CD4-positive, alpha-beta T cell (primary cell): ENCODE measurements around the gene ITGA11. TPM values are rescaled to one million over a fixed set of nuclear protein-coding genes. Genes with fewer than 3 reads are reported as not detected.

Source experiments
- ATAC-seq: fragments of 200-7000 bp; cut with Tn5 transposase; one replicate; pipeline ENCODE4 v1.10.0; 2022; ENCODE audit warnings: mild to moderate bottlenecking; ENCODE audit not compliant: poor library complexity
- CTCF ChIA-PET: fragments of 350-600 bp; sonication (Branson Sonifier 250); formaldehyde crosslinking; loops from one replicate; lab custom pipeline; 2021; ENCODE audit warnings: antibody characterized with exemption, inconsistent platforms; lab: Charles Lee
- POLR2A ChIA-PET: fragments of 350-600 bp; sonication (Branson Sonifier 250); formaldehyde crosslinking; loops from one replicate; lab custom pipeline; 2021; ENCODE audit warnings: antibody characterized with exemption, inconsistent platforms; lab: Charles Lee
- DNase-seq, 14 experiments: peaks; one replicate each; pipeline ENCODE4 v3.0.0-alpha.2; 2013 to 2020; ENCODE audit warnings: mixed read lengths in 2 of 14
- H3K27ac ChIP-seq, 2 donors: one replicate each; pipeline versions ENCODE4 v1.5.1 to v1.7.0; 2013; ENCODE audit warnings: low read length in 2 of 2, low read depth in 1 of 2, mild to moderate bottlenecking in 1 of 2
- H3K27me3 ChIP-seq, 2 experiments: 1 replicate in 1 of 2; 2 replicates in 1 of 2; pipeline versions ENCODE4 v1.6.1 to v1.7.0; 2013; ENCODE audit warnings: low read length in 2 of 2, control low read depth in 1 of 2, mild to moderate bottlenecking in 1 of 2, moderate library complexity in 1 of 2; ENCODE audit not compliant: insufficient read depth in 2 of 2, control insufficient read depth in 1 of 2
- H3K36me3 ChIP-seq: one replicate; pipeline ENCODE4 v1.6.1; 2013; ENCODE audit warnings: low read length, control low read depth; ENCODE audit not compliant: insufficient read depth
- H3K4me1 ChIP-seq: one replicate; pipeline ENCODE4 v1.6.1; 2013; ENCODE audit warnings: low read length, control low read depth; ENCODE audit not compliant: insufficient read depth
- H3K4me3 ChIP-seq: one replicate; pipeline ENCODE4 v1.5.1; 2013; ENCODE audit warnings: mild to moderate bottlenecking, low read length, moderate library complexity
- H3K9me3 ChIP-seq, 2 experiments: 1 replicate in 1 of 2; 2 replicates in 1 of 2; pipeline versions ENCODE4 v1.6.1 to v1.7.0; 2013; ENCODE audit warnings: low read length in 2 of 2, mild to moderate bottlenecking in 2 of 2, control low read depth in 1 of 2, moderate library complexity in 1 of 2; ENCODE audit not compliant: control insufficient read depth in 1 of 2, insufficient read depth in 1 of 2
- H3K27ac Mint-ChIP-seq: one replicate; pipeline ENCODE4 v1.8.0; 2020; ENCODE audit warnings: mixed read lengths
- H3K27me3 Mint-ChIP-seq: one replicate; pipeline ENCODE4 v1.8.0; 2021; ENCODE audit warnings: mixed read lengths
- H3K36me3 Mint-ChIP-seq: one replicate; pipeline ENCODE4 v1.8.0; 2021; ENCODE audit warnings: low read depth, mixed read lengths
- H3K4me1 Mint-ChIP-seq: one replicate; pipeline ENCODE4 v1.8.0; 2021; ENCODE audit warnings: low read depth, mixed read lengths
- H3K4me3 Mint-ChIP-seq: one replicate; pipeline ENCODE4 v1.8.0; 2020; ENCODE audit warnings: mild to moderate bottlenecking, mixed read lengths
- H3K9me3 Mint-ChIP-seq: one replicate; pipeline ENCODE4 v1.8.0; 2020; ENCODE audit warnings: mixed read lengths
- intact Hi-C, 2 experiments: fragments of 100-400 bp; cut with DNase I in 1 of 2; cut with micrococcal nuclease in 1 of 2; formaldehyde crosslinking; loops; one replicate each; pipeline versions ENCODE4 v1.15.1 to v1.9.0; 2023 to 2025; cut with DNase I, micrococcal nuclease
- total RNA-seq, 174 experiments: library from RNA in 2 of 174; stranded (reverse) in 2 of 174; gene quantifications; one replicate each; pipeline ENCODE4 v1.2.3 and lab custom pipeline; 2021 to 2026
- TF ChIP-seq, protein P1 (sequence below): fragments of 200-600 bp; IDR thresholded peaks from one replicate; pipeline ENCODE4 v1.8.0; 2022; ENCODE audit warnings: antibody characterized with exemption, mild to moderate bottlenecking

ITGA11 gene
- total RNA-seq, 2 experiments from 2014 or later: 0.08 to 0.20 TPM

DNA sequence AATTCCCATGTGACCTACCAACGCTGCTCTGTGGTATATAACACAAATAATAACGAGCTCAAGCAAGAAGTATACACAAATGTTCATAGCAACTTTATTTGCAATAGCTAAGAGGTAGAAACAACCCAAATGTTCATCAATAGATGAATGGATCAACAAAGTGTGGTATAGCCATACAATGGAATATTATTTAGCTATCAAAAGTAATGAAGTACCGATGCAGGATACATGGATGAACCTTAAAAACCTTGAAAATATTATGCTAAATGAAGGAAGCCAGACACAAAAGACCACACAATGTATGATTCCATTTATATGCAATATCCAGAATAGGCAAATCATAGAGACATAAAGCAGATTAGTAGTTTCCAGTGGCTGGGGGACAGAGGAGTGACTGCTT, 170.0 kb downstream of the ITGA11 start:
- ATAC-seq: no peak
- DNase-seq: no peak

DNA sequence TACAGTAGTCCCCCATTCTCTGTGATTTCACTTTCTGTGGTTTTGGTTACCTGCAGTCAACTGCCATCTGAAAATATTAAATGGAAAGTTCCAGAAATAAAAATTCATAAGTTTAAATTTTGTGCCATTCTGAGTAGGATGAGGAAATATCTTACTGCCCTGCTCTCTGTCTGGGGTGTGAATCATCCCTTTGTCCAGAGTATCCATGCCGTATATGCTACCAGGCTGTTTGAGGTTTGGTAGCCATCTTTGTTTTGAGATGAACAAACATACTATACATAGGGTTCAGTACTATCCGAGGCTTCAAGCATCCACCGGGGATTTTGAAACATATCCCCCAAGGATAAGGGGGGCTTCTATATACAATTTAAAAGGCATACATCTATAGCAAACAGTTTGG, 170.7 kb downstream of the ITGA11 start:
- DNase-seq: no peak
- Mint-ChIP-seq H3K9me3 (no peaks in the 10 kb centered on the region), H3K27me3 (peaks cover 32% of the 10 kb centered on the region), H3K4me1 (peaks cover 14% of the 10 kb centered on the region), H3K4me3 (no peak overlapping the region), H3K27ac (no peak overlapping the region), H3K36me3 (no peaks in the 10 kb centered on the region)
- no peaks in the 10 kb centered on the region for H3K9me3 ChIP-seq
- intact Hi-C loops: no loop called here
- no peak overlapping the region for H3K27ac ChIP-seq
- TF ChIP-seq, protein P1, sequence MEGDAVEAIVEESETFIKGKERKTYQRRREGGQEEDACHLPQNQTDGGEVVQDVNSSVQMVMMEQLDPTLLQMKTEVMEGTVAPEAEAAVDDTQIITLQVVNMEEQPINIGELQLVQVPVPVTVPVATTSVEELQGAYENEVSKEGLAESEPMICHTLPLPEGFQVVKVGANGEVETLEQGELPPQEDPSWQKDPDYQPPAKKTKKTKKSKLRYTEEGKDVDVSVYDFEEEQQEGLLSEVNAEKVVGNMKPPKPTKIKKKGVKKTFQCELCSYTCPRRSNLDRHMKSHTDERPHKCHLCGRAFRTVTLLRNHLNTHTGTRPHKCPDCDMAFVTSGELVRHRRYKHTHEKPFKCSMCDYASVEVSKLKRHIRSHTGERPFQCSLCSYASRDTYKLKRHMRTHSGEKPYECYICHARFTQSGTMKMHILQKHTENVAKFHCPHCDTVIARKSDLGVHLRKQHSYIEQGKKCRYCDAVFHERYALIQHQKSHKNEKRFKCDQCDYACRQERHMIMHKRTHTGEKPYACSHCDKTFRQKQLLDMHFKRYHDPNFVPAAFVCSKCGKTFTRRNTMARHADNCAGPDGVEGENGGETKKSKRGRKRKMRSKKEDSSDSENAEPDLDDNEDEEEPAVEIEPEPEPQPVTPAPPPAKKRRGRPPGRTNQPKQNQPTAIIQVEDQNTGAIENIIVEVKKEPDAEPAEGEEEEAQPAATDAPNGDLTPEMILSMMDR: no peak
- H3K36me3 ChIP-seq: no peaks in the 10 kb centered on the region
- CTCF ChIA-PET: no interaction called here
- H3K4me1 ChIP-seq: peaks cover 12% of the 10 kb centered on the region
- no peak for ATAC-seq
- POLR2A ChIA-PET: no interaction called here
- H3K27me3 ChIP-seq: peaks cover 5 to 13% of the 10 kb centered on the region in 2 experiments
- H3K4me3 ChIP-seq: no peak overlapping the region

More for the DNA sequence above, 170.0 kb downstream of the ITGA11 start:
- intact Hi-C loops: no loop called here
- Mint-ChIP-seq H3K27ac (no peak overlapping the region), H3K27me3 (peaks cover 32% of the 10 kb centered on the region), H3K4me3 (no peak overlapping the region), H3K9me3 (no peaks in the 10 kb centered on the region), H3K36me3 (no peaks in the 10 kb centered on the region), H3K4me1 (peaks cover 14% of the 10 kb centered on the region)
- no peaks in the 10 kb centered on the region for H3K36me3 ChIP-seq
- H3K27ac ChIP-seq: no peak overlapping the region
- peaks cover 5 to 15% of the 10 kb centered on the region in 2 experiments for H3K27me3 ChIP-seq
- H3K4me1 ChIP-seq: peaks cover 5% of the 10 kb centered on the region
- H3K9me3 ChIP-seq: no peaks in the 10 kb centered on the region
- ChIA-PET CTCF (no interaction called here), POLR2A (interaction anchor here (1.0 kb wide), 1 partner anchor 17 kb away, joined by 3 read pairs; no protein-coding TSS in a partner anchor)
- no peak overlapping the region for H3K4me3 ChIP-seq
- TF ChIP-seq, protein P1: no peak

DNA sequence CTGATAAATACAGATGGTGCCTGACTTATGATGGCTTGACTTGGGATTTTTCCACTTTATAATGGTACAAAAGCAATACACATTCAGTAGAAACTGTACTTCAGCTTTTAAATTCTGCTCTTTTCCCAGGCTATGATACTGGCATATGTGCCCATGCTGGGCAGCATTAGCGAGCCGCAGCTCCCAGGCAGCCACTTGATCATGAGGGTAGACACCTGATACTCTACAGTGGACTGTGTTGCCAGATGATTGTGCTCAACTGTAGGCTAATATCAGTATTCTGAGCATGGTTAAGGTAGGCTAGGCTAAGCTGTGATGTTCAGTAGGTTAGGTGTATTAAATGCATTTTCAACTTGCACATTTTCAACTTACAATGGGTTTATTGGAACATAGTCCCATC, 172.1 kb downstream of the ITGA11 start:
- ATAC-seq (no peak), DNase-seq (no peak)
- ChIA-PET CTCF (interaction anchor here (1.4 kb wide), 1 partner anchor 9 kb away, joined by 3 read pairs; no protein-coding TSS in a partner anchor), POLR2A (interaction anchor here (0.6 to 2.7 kb wide), 3 partner anchors 18 to 132 kb away, joined by 3 to 26 read pairs (median 4); partner anchors contain the start of gene FEM1B)
- intact Hi-C loops: no loop called here
- peaks cover 23% of the 10 kb centered on the region for H3K27me3 Mint-ChIP-seq
- Histone ChIP-seq H3K27me3 (peaks cover 5 to 8% of the 10 kb centered on the region in 2 experiments), H3K9me3 (no peaks in the 10 kb centered on the region), H3K36me3 (no peaks in the 10 kb centered on the region), H3K27ac (no peak overlapping the region), H3K4me3 (no peak overlapping the region), H3K4me1 (peaks cover 12% of the 10 kb centered on the region)
- TF ChIP-seq, protein P1: no peak
- H3K36me3 Mint-ChIP-seq: no peaks in the 10 kb centered on the region
- no peak overlapping the region for H3K4me3 Mint-ChIP-seq
- H3K9me3 Mint-ChIP-seq: no peaks in the 10 kb centered on the region
- no peak overlapping the region for H3K27ac Mint-ChIP-seq
- H3K4me1 Mint-ChIP-seq: peaks cover 14% of the 10 kb centered on the region
